Measurements from ENCODE around the gene BUB1B.

- no peak for TF ChIP-seq CTCF (IDR thresholded peaks at IDR 0.05)
- TF ChIP-seq EP300 (IDR thresholded peaks at IDR 0.05), result no peak
- TF ChIP-seq POLR2AphosphoS5 (IDR thresholded peaks at IDR 0.05), result no peak
Observed at GRCh38 chr15:40114218-40114617, 46.7 kb upstream of the BUB1B start.
